Myocyte (in vitro differentiated cells): ENCODE data around the gene AMPH. TPM values are rescaled to one million over a fixed set of nuclear protein-coding genes. Genes with fewer than 3 reads are reported as not detected.
"Not testable (repeated sequence)": the region's sequence is repeated elsewhere in the genome, so short reads cannot be mapped to it uniquely, and the experiment has no call there.

Source experiments
- DNase-seq: peaks from one replicate; pipeline ENCODE4 v3.0.0-alpha.2; 2012; ENCODE audit warnings: low read depth
- total RNA-seq: library from RNA; depleted of rRNA; stranded (reverse); fragments of >200 nt; gene quantifications from 2 replicates; pipeline ENCODE4 v1.2.3, GENCODE V29; 2014

The AMPH gene
- total RNA-seq, 1 donor from 2014 or later, result not detected

DNA sequence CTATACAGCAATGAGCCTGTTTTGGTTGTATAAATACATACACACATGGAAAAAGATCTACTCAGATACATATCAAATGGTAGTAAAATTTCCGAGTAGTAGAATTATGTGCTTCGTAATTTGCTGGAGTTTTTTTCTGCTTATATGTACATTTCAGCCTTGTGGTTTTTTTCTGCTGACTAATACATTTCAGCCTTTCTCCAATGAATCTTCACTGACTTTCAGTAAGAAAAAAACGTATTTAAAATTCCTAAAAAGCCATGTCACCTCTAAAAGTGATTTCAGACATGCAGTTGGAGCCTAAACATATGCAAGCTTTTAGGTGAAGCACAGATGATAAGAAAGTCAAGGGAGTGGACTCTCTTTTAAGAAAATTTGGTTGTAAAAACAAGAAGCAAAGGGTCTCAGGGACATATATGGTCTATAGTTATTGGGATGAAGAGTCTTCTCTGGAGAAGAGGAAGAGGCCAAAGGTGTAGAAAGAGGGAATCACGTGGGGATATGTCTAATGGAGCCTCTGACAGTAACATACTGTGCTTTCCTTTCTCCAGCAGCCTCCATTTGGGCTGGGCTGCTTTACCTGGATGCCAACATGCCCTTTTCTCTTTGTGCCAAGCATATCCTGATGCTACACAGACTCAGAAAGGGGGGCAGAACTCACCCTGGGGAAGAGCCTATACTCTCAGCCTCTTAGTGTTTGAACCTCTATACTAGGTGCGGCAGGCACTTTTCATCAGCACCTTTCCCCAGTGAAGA lies 2.4 kb downstream of the AMPH start:
- no peak for DNase-seq

DNA sequence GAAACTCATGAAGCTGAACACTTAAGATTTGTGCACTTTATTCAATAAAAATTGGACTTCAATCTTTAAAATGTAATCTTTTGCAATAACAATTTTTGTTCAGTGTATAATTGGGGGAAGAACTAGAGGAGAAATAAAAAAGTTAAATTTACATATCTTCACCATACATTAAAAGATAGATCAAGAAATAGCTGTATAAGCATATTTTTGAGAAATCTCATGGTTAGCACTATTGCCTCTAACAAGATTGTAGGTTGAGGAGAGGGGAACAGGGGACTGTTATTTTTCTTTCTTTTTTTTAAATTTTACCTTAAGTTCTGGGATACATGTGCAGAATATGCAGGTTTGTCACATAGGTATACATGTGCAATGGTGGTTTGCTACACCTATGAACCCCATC lies 5.3 kb downstream of the AMPH start:
- no peak for DNase-seq

DNA sequence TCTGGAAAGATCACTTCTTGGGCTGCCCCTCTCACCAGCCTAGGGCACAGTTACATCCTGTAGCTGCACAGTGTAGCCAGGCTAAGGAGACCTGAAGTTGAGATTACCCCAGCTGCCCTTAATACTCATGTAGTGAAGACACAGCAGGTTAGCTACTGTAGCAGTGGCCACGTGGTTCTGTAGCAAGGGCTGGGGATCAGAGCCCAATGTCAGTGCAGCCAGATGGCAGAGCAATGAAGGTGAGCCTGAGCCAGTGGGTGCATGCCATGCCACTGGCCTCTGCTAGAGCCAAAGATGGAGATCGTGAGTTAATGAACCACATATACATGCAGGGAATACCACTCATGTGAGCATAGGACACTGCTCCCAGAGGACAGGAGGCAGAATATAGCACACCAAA lies 15.5 kb downstream of the AMPH start:
- no peak for DNase-seq

DNA sequence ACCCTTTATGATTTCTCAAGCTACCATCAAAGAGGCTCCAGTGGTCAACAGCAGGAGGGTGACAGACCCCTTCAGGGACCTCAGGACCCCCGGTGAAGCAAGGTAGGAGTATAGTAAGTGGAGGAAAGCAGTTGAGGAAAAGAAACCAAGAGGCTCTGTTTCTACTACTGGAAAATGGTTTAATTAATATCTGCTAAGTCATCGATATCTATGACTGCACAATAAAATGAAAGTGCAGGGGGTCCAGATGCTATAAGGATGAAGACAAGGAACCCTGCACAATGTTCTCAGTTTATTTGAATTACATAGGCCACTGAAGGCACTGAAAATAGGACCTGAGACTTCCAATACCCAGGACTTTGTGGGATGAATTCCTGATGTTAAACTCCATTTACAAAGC lies 23.7 kb downstream of the AMPH start:
- DNase-seq, result no peak

DNA sequence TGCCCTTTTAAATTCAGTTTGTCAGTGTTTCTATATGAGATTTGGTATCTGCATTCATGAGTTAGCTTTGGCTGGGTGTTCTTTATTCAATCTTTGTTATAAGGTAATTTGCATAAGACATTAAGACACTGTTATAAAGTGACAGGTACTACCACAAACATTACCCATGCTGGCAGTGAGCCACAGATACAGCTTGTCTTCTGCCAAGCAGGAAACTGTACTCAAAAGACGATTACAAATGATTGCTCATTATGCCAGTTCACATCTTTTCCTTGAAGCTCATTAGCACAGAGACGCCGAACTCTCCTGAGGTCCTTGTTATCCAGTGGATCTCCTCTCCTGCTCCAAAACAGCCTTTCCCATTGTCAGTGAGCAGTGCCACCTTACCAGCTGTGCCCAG lies 30.4 kb downstream of the AMPH start:
- no peak for DNase-seq

DNA sequence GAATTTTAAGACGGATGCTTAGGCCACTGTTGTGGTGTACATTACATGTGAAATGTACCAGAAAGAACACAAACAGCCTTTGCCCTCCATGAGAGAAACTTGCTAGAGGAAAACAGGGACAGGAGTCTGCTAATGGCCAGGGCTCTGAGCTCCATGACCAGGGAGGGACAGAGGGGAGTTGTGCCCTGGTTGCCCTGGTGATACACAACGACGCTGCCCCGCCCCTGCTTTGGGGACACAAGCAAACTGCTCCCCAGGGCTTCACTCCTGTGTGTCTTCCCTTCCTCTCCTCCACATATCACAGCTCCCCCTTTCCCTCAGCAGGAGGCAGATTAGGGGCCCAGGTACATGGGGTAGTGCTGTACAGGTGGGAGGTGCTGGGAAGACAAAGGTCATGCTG lies 36.2 kb downstream of the AMPH start:
- no peak for DNase-seq

DNA sequence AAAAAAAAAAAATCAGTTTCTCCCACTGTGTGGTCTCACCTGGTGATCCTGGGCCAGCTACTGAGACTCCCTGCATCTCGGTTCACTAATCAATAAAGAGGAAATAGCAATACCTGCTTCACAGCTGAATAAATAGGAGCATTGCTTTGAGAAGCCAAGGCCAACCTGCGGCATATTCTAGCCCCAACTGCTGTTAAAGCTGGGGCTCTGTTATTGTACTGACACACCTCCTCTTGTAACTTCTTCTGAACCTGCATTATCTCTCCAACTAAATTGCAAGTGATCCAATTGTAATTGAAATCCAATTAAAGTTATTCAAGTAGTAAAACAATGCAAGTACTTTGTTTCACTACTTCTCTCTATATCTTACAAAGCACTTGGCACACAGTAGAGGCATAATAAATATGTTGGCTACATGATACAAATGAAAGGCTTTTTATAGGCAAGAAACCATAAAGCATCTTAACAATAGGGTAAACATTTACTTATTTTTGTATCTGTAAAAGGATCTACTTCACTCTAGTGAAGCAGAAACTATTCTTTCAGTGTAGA lies 38.4 kb downstream of the AMPH start:
- DNase-seq, result no peak

DNA sequence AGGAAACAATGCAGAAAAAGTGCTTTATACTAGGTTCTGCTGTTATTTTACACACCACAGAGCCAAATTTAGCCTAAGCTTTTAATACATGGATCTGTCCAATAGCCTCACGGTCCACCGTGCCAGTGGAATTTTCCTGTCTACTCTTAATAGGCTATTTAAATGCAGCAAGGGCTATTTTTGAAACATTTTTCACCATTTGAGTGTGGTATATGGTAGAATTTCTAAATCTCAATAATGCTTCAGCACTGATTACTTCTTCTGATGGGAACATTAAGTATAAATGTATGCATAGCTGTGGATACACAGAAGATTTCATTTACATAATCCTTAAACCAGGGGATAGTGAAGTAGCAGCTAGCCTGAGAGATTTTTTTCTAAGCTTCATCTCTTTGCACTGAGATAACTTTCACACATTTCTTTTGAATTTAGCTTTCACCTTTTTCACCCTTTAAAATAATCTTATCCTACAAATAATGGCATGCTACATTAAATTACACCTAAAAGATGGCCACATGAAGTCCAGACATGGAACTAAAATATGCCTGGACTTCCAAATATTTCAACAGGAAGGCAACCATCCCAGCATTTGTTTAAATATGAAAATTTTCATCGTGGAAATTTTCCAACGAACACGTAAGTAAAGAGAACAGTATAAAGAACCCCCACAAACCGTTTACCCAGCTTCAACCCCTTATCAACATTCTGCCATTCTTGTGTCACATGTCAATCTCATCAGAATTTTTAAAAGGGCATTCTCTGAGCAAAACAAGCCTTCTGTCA lies 45.4 kb downstream of the AMPH start:
- DNase-seq, result no peak

DNA sequence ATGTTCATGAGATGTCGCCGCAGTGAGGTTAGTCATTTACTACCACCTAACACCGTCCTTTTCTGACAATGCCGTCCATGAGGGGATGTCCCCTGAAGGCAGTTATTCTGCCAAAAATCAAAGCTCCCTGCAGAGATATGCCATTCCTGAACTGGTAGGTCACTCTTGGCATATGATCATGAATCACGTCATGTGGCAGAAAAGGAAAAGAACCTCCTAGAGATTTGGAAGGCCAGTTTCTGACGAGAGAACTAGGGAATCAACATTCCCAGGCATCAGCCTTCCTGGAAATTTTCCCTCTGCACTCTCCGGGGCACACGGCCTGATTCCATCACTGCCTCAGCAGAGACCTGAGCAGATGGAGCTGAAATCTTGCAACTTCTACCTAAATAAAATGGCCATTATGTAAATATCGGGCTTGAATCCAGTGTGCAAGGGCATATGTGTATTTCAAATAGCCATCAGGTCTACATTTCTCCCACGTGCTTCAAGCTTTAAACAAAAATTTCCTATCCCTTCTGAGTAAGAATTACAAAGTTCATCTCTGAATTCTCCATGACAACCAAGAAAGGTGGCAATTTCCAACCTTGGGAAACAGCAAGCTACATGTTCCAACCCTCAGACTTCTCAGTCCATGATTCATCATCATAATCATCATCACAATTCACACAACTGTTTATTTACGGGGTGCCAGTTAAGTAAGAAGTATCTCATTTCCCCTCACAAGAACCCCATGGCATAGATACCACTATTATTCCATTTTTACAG lies 46.5 kb downstream of the AMPH start:
- peak; percentile 27 for DNase-seq

DNA sequence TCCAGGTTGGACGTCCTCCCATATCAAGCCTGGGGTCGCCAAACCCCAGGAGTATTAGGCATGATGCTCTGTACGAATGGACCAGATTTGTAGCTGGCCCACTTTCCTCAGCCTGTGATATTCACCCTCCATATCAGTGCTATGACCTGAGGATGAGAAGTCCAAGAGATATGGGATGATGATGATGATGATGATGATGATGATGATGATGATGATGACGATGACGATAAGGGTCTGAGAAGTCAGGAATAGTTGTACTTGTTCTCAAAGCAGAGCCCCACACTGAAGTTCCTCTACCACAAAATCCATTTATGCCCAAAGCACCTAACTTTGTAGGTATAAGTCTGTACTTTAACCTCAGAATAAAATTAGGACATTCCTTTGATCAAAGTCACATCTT lies 50.7 kb downstream of the AMPH start:
- DNase-seq, result no peak

DNA sequence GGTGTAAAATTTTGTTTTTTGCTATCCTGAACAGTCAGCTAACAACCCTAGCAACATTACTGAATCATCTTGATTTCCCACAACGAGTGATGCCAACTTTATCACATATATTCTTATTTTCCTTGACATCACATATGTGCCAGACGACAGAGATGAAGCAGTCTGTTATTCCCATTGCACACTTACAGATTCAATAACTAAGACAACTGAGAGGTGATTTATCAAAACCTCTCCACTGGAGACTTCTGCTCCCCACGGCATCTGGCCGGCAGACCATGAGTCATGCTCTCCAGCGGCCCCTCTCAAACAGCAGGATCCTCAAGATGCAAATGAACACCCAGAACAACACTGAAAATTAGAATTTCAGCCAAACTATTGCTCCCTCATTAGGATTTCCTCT lies 57.1 kb downstream of the AMPH start:
- DNase-seq, result no peak

DNA sequence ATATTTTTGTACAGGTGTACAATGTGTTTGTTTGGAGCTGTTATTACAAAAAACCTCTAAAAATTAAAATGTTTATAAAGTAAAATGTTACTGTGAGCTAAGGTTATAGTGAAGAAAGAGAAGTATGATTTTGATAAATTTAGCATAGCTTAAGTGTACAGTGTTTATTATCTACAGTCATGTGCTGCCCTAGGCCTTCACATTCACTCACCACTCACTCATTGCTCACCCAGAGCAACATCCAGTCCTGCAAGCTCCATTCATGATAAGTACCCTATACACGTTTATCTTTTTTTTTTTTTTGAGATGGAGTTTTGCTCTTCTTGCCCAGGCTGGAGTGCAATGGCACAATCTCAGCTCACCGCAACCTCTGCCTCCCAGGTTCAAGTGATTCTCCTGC lies 59.6 kb downstream of the AMPH start:
- not testable (repeated sequence) for DNase-seq

DNA sequence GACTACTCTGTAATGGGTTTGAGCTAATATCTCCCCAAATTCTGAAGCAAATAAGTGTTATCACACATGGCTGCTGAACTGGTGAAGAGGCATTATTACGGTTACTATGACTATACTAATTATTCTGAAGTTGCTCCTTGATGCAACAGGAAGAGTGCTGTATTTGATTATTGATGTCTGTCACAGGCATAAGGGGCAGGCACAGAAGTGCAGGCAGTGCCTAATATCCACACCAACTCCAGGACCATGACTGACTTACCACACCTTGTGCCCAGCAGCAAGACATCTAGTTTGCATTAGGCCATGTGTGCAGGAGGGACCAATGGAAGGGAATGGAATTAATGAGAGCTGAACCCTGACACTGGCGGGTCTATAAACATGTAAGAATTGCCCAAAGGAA lies 62.7 kb downstream of the AMPH start:
- no peak for DNase-seq

DNA sequence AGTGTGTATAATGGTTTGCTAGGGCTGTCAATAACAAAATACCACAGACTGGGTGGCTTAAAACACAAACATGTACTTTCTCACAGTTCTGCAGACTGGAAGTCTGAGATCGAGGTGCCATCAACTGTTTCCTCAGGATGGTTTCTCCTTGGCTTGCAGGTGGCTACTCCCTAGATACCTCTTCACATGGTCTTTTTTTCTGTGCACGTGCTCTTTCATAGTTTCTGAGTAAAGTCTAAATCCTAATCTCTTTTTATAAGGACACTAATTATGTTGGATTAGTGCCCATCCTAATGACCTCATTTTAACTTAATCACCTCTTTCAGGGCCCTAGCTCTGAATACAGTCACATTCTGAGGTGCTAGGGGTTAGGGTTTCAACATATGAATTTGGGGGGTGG lies 65.9 kb downstream of the AMPH start:
- DNase-seq, result no peak

DNA sequence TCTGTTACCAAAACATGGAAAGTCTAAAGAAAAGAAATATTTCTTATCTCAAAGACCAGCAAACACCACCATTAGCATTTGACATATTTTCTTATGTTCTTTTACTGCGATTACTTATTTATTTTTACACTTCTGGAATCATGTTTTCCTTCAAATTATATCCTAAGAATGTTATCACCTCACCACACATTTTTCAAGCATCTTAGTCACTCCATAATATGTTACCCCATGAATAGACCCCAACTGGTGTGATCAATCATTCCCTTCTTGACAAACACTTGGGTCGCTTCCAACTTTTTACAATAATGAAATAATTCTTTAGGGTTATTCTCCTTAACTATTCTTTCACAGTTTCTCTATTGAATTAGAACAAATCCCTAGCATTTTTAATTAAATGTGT lies 67.4 kb downstream of the AMPH start:
- no peak for DNase-seq

DNA sequence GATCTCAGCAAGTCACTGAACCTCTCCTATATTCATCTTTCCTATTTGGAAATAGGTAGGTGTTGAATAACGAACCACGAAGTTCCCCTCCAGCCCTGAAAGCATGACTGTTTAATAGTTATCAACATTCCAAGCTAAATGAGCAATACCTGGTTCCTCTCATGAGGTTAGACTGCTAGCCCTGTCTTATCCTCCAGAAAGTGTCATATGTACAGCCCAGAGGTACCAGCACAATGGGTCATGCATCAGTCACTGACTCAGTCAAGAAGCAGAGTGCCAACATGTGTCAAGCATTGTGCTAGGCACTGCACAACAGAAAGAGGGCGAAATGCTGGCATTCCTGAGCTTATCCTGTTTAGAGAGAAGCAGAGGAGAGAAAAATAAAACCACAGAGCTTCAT lies 70.0 kb downstream of the AMPH start:
- no peak for DNase-seq

DNA sequence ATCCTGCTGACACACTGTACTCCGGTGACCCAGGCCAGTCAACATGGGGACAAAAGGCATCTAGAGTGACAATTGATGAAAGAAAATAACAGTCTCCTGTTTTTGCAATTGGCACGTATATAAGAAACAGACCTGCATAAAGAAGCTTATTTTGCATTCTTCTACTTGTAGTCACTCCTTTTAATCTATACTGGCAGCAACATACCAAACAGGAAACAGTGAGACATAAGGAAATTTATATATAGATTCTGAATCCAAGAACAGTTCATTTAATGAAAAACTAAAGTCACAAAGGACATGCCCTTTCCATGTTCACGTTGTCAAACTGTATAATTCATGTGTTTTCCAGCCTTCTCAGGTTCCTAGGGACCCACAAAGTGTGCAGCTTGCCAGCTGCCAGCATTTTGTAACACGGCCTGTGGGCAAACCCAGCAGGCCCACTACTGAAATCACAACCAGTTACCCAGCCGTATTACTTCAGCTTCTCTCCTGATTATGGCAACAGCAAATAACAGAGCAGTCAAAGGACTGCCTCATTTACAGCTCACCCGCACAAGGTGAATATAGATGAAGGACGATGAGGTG lies 72.3 kb downstream of the AMPH start:
- no peak for DNase-seq

DNA sequence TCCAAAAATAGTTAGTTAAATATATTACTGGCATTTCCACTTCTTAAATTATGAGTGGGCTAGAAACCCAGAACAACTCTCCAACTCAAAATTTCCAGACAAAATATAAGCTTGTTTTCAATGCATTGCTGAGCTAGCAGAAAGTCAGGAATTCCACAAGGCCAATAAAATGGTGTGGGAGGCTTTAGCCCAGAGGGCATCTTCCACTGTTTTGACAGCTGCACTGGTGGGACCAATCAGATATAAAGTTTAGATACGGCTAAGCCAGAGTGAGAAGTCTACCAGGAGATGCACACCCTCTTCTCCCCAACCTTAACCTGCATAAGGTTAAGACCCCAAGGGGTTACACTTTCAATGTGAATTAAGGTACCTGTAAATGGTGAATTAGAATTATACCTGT lies 76.6 kb downstream of the AMPH start:
- DNase-seq, result no peak

DNA sequence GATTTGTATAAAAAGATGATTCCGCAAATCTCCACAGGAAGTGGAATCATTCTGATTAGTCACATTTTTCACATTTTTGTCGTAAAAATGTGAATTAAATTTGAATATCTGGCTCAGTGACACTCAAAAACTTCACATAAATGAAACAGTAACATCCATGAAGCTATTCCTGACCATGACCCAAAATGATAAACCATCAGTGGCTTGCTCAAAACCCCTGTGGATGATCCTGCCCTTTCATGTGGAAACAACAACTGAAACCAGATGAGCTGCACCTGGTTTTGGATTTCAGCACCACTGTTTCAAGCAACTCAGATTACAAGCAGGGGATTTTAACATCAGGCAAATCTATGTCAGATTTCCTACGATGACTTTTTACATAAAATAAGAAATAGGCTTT lies 80.3 kb downstream of the AMPH start:
- no peak for DNase-seq

DNA sequence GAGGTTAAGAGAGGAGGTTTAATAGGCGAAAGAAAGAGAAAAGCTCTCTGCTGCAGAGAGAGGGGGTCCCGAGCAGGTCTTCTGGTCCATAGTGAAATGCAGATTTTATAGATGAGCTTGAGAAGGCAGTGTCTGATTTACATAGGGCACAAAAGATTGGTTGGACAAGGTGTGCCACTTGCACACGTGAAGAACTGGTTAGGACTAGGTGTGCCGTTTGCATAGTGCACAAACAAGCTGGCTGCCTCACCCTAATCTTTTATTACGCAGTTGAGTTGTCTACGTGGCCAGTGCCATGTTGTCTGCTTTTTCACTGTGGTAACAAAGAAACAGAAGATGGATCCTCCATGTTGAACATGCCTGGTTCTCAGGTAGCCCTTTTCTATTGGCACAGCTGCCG lies 82.6 kb downstream of the AMPH start:
- no peak for DNase-seq

DNA sequence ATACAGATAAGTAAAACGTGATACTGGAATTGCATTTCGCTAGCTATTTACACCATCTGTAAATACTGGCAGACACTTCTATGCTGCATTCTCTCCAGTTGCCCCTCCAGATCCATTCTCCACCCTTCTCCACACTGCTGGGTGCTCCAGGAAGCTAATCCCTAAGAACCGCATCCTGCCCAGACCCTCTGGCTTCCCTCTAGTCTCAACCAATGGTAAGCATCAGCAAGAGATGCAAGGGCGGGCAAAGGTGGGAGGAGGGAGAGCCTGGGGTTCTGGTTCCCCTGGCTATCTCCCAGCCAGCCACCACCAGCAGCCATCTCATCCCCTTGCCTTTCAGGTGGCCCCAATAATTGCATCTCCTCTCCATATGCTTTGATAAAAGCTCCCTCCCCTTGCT lies 84.4 kb downstream of the AMPH start:
- DNase-seq, result no peak

DNA sequence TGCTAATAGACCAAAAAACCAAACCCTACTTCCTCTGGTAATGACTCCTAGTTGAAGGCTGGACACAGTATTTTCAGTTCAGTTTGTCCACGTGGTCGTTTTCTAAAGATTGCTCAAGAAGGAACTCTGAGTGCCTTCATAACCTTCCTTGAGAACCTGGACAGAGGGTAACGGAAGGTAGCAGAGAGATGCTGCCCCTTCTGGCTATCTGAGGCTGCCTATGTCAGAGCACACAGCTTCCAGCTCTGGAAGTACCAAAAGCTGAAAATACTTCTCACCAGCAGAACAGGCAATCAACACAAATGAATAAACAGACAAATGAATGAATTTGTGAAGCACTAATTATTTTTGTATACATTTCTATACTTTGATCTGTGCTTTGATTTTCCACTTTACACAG lies 85.2 kb downstream of the AMPH start:
- DNase-seq, result no peak
